SU-DHL-6 (cell line): ENCODE measurements around the gene RNF144B.

Experiments
- H2AFZ ChIP-seq: fragments of 200-600 bp; sonication (generic); 2 replicates; pipeline ENCODE4 v1.6.1; 2014; ENCODE audit warnings: low read depth, mild to moderate bottlenecking, moderate library complexity, mixed read lengths, antibody characterized with exemption, low read length; ENCODE audit not compliant: severe bottlenecking
- H3F3A ChIP-seq: fragments of 200-600 bp; shearing (Covaris generic); 2 replicates; pipeline ENCODE4 v1.6.0; 2016; ENCODE audit warnings: antibody characterized with exemption, mild to moderate bottlenecking; ENCODE audit not compliant: insufficient read depth
- H3K27ac ChIP-seq: fragments of 200-600 bp; sonication (generic); 2 replicates; pipeline ENCODE4 v1.5.1; 2016; ENCODE audit warnings: low read depth, mild to moderate bottlenecking, low read length, moderate library complexity, mixed read lengths
- H3K27me3 ChIP-seq: fragments of 200-600 bp; sonication (generic), shearing (Covaris generic); 2 replicates; pipeline ENCODE4 v1.6.0; 2014; ENCODE audit warnings: mild to moderate bottlenecking, low read length
- H3K36me3 ChIP-seq: fragments of 200-600 bp; sonication (generic); 2 replicates; pipeline ENCODE4 v1.6.1; 2014; ENCODE audit warnings: mild to moderate bottlenecking, low read length, mixed read lengths
- H3K4me2 ChIP-seq: fragments of 300-600, 200-600 bp; shearing (Covaris generic), sonication (generic); 2 replicates; pipeline ENCODE4 v1.6.0; 2014; ENCODE audit warnings: low read length, low read depth, mild to moderate bottlenecking; ENCODE audit not compliant: poor library complexity, severe bottlenecking
- H3K4me3 ChIP-seq: fragments of 200-600 bp; sonication (generic); 2 replicates; pipeline ENCODE4 v1.5.1; 2014; ENCODE audit warnings: antibody characterized with exemption, low read length, mild to moderate bottlenecking, mixed read lengths; ENCODE audit not compliant: insufficient read depth, poor library complexity, severe bottlenecking
- H3K79me2 ChIP-seq: fragments of 200-600 bp; sonication (generic); 2 replicates; pipeline ENCODE4 v1.6.1; 2014; ENCODE audit warnings: mild to moderate bottlenecking, low read length, moderate library complexity; ENCODE audit not compliant: insufficient read depth
- H3K9ac ChIP-seq: fragments of 200-600 bp; sonication (generic); 2 replicates; pipeline ENCODE4 v1.7.0; 2014; ENCODE audit warnings: mild to moderate bottlenecking, low read length
- H3K9me2 ChIP-seq: fragments of 200-600 bp; sonication (generic); replicated peaks from 2 replicates; pipeline ENCODE4 v1.6.1; 2014; ENCODE audit warnings: low read length; ENCODE audit not compliant: insufficient read depth
- H3K9me3 ChIP-seq: fragments of 200-600 bp; sonication (generic); 2 replicates; pipeline ENCODE4 v1.6.1; 2014; ENCODE audit warnings: low read length, mixed read lengths; ENCODE audit not compliant: insufficient read depth
- H4K20me1 ChIP-seq: fragments of 200-600 bp; sonication (generic); 2 replicates; pipeline ENCODE4 v1.6.1; 2014; ENCODE audit warnings: low read depth, mild to moderate bottlenecking, antibody characterized with exemption, low read length, moderate library complexity, mixed read lengths
- CTCF ChIP-seq: fragments of 200-600 bp; sonication (generic); IDR thresholded peaks from one replicate; pipeline ENCODE4 v1.5.1; 2017; ENCODE audit warnings: antibody characterized with exemption, mild to moderate bottlenecking, low read length, moderate library complexity; ENCODE audit not compliant: insufficient read depth, poor library complexity, severe bottlenecking
- EZH2phosphoT487 ChIP-seq: fragments of 200-600 bp; sonication (generic), shearing (Covaris generic); conservative IDR thresholded peaks from 2 replicates; pipeline ENCODE4 v1.6.1; 2018; ENCODE audit warnings: mild to moderate bottlenecking, antibody characterized with exemption, low read length, moderate library complexity, mixed read lengths

RNF144B gene

GRCh38 chr6:18432619-18433018, 45.5 kb downstream of the RNF144B start:
- Histone ChIP-seq H3K36me3 (peaks cover 5% of the 10 kb centered on the region), H4K20me1 (no peaks in the 10 kb centered on the region), H3K9me3 (no peaks in the 10 kb centered on the region), H3K9ac (no peak overlapping the region), H2AFZ (no peak overlapping the region), H3K27me3 (no peaks in the 10 kb centered on the region), H3K79me2 (no peaks in the 10 kb centered on the region), H3K4me2 (no peak overlapping the region), H3K27ac (no peak overlapping the region), H3K9me2 (no peaks in the 10 kb centered on the region), H3F3A (no peaks in the 10 kb centered on the region), H3K4me3 (no peak overlapping the region)
- TF ChIP-seq EZH2phosphoT487 (no peak), CTCF (no peak)

- H3K9ac ChIP-seq: no peak overlapping the region
- no peak overlapping the region for H3K27ac ChIP-seq
- no peak overlapping the region for H2AFZ ChIP-seq
- no peak overlapping the region for H3K4me3 ChIP-seq
- H4K20me1 ChIP-seq: no peaks in the 10 kb centered on the region
- H3K79me2 ChIP-seq: no peaks in the 10 kb centered on the region
- TF ChIP-seq CTCF: no peak
- TF ChIP-seq EZH2phosphoT487: no peak
- H3K9me3 ChIP-seq: no peaks in the 10 kb centered on the region
- H3K36me3 ChIP-seq: peaks cover 5% of the 10 kb centered on the region
- H3K4me2 ChIP-seq: no peak overlapping the region
- H3F3A ChIP-seq: no peaks in the 10 kb centered on the region
- no peaks in the 10 kb centered on the region for H3K27me3 ChIP-seq
- no peaks in the 10 kb centered on the region for H3K9me2 ChIP-seq
Observed at GRCh38 chr6:18433059-18433458, 45.9 kb downstream of the RNF144B start.

- H3K36me3 ChIP-seq: peaks cover 5% of the 10 kb centered on the region
- H3F3A ChIP-seq: no peaks in the 10 kb centered on the region
- no peak overlapping the region for H3K9ac ChIP-seq
- no peaks in the 10 kb centered on the region for H3K27me3 ChIP-seq
- H3K27ac ChIP-seq: no peak overlapping the region
- H2AFZ ChIP-seq: no peak overlapping the region
- TF ChIP-seq EZH2phosphoT487: no peak
- no peak for TF ChIP-seq CTCF
- no peaks in the 10 kb centered on the region for H3K9me2 ChIP-seq
- no peaks in the 10 kb centered on the region for H3K79me2 ChIP-seq
- no peak overlapping the region for H3K4me2 ChIP-seq
- no peak overlapping the region for H3K4me3 ChIP-seq
- H4K20me1 ChIP-seq: no peaks in the 10 kb centered on the region
- no peaks in the 10 kb centered on the region for H3K9me3 ChIP-seq
Observed at GRCh38 chr6:18436341-18436740, 49.2 kb downstream of the RNF144B start.
